GM12873 (cell line): Measurements from ENCODE around the gene LRRC2.

Experiments used
- TF ChIP-seq, protein P1 (sequence below): IDR thresholded peaks from 2 replicates; pipeline ENCODE4 v1.5.1; 2012; ENCODE audit warnings: low read depth, mild to moderate bottlenecking, moderate library complexity, low read length, control low read depth; ENCODE audit not compliant: insufficient read depth; ENCODE audit errors: missing control alignments

Gene LRRC2

DNA sequence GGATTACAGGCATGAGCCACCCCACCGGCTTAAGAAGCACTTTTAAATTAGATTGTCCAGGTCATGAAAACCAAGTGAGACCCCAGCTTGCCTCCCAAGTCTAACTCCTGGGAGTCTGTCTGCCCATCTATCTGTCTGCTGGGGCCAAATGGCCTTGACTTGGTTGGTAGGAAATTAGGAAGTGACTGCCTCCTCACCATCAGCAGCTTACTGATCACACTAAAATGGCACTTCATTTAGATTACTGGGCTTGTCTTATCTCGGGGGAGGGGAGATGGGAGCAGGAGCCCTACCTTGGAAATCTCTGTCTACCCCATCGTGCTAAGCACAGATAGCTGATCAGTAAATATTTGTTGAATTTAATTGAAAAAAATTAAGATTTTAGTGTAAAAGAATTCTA is 5.6 kb upstream of the LRRC2 start:
- TF ChIP-seq, protein P1, sequence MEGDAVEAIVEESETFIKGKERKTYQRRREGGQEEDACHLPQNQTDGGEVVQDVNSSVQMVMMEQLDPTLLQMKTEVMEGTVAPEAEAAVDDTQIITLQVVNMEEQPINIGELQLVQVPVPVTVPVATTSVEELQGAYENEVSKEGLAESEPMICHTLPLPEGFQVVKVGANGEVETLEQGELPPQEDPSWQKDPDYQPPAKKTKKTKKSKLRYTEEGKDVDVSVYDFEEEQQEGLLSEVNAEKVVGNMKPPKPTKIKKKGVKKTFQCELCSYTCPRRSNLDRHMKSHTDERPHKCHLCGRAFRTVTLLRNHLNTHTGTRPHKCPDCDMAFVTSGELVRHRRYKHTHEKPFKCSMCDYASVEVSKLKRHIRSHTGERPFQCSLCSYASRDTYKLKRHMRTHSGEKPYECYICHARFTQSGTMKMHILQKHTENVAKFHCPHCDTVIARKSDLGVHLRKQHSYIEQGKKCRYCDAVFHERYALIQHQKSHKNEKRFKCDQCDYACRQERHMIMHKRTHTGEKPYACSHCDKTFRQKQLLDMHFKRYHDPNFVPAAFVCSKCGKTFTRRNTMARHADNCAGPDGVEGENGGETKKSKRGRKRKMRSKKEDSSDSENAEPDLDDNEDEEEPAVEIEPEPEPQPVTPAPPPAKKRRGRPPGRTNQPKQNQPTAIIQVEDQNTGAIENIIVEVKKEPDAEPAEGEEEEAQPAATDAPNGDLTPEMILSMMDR: no peak

DNA sequence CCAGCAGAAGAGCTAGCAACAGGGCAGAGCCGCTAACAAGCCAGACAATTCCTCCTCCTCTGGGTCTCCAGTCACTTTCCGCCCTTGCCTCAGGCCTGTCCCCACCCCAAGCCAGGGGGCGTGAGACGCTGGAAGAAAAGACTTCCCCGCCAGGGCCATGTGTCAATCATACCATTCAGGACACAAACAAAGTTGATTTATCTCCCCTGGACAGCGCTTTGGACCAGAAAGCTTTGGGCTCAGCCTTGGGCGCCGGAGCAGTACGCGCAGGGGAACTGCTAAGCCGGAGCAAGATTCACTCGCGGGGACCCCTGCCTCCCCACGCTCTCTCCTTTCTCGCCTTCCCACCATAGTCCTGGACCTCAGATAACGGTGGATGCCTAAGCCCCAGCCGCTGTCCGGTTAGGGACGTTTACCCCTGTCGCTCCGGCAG is 479 bp downstream of the LRRC2 start:
- TF ChIP-seq, protein P1: no peak

DNA sequence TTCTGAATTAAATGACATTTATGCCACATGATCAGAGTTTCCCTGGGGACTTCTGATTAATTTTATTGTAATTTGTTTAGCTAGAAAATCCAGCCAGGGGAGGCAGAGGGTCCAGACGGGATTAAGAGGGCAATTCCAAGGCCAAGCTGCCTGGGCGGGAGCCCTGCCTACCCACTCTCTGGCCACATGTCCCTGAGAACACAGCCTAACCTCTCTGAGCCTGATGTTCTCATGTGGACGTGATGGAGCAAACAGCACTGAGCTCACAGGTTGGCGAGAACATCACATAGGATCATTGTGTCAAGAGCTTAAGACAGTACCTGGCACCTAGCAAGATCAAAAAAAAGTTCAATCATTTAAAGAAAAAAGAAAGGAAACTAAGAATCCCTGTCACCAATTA is 1.0 kb downstream of the LRRC2 start:
- TF ChIP-seq, protein P1: no peak

DNA sequence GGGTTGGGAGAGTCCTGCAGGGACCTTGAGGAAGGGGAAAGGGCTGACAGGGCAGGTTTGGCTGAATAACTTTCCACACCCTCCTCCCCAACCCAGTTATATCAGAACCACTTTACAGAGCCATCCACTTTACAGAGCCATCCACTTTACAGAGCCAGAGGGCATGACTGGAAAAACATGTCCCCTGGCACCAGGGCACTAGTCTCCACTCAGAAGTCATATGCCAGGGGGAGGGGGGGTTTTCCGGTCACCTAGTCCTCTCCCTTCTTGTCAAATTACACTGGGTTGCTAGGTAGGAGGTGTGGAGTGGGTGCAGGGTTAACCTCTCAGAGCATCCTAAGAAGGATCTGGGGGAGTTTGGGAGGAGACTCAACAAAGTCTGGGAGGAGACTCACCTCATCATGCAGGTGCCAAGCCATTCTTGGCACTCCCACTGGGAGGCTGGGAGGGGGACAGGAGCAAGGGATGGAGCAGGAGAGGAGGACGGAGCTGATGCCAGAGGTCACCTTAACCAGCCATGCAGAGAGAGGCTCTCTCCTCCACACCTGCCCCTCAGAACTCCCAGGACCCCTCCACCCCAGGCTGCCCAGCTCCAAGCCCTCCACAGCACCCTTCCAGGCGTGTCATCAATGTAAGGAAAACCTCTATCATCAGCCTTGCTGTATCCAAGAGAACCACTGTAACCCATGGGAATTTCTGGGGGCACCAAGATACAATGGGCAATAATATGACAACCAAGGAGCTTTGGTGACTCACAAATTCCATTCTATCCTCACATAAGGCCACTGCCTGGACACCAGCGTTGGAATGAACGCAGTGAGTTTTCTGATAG is 1.7 kb downstream of the LRRC2 start:
- TF ChIP-seq, protein P1: no peak

DNA sequence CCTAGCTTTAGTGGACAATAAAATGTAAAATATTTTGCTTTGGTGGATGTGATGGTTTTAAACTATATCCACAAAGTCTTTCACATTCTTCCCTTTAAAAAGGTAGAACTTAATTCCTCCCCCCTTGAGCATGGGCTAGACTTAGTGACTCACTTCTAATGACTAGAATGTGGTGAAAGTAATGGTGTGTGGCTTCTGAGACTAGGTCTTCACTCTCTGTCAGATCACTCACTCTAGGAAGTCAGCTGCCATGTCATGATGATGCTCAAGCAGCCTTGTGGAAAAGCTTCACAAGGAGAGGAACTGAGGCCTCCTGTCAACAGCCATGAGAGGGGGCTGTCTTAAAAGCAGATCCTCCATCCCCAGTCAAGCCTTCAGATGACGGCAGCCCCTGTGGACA is 4.2 kb downstream of the LRRC2 start:
- TF ChIP-seq, protein P1: no peak

DNA sequence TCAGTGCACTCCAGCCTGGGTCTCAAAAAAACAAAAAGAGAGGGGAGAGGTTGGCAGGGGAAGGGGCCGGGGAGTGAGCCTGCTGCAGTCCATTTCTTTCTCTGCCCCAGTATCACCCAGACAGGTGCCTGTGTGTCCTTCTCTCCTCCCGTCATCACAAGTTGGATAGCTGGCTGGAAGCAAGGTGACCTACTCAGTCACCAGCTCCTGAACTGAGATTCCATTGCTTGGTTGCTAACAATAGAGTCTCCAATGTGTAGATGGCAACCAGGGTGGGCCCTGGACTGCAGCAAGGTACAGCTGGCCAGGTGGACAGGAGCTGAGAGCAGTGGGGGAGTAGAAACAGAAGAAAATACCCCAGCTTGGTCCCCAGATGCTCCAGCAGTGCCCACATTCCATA is 4.6 kb downstream of the LRRC2 start:
- TF ChIP-seq, protein P1: no peak

DNA sequence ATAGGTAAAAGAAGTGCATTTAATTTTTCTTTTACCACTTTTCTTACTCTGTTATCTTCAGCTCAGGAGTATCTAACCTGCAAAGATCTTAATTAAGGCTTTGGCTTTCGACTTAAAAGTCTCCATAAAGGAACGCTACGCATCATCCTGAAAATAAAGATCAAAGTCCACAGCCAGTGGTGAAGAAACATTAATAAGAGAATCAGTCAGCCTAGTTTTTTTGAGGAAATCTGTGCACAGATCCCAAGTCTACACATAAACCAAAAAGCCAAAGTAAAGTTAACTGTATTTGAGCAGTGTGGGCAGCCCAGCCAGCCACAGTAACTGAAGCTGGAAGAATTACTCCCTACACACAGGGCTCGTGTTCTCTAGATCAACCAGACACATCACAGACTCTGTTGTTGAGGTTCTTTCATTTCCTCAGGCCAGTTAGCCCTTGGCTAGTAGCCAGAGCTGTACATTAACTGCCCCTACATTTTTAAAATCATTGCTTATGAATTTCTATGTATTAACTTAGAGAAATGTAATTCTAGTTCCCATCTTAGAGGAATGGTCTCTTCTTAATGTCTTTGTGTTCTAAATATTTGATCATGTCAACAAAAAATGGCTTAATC is 6.9 kb downstream of the LRRC2 start:
- TF ChIP-seq, protein P1: no peak
